ENCODE measurements around the gene DPP3.
"Not testable (repeated sequence)": the region's sequence is repeated elsewhere in the genome, so short reads cannot be mapped to it uniquely, and the experiment has no call there.

DPP3 gene, protein sequence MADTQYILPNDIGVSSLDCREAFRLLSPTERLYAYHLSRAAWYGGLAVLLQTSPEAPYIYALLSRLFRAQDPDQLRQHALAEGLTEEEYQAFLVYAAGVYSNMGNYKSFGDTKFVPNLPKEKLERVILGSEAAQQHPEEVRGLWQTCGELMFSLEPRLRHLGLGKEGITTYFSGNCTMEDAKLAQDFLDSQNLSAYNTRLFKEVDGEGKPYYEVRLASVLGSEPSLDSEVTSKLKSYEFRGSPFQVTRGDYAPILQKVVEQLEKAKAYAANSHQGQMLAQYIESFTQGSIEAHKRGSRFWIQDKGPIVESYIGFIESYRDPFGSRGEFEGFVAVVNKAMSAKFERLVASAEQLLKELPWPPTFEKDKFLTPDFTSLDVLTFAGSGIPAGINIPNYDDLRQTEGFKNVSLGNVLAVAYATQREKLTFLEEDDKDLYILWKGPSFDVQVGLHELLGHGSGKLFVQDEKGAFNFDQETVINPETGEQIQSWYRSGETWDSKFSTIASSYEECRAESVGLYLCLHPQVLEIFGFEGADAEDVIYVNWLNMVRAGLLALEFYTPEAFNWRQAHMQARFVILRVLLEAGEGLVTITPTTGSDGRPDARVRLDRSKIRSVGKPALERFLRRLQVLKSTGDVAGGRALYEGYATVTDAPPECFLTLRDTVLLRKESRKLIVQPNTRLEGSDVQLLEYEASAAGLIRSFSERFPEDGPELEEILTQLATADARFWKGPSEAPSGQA

DNA sequence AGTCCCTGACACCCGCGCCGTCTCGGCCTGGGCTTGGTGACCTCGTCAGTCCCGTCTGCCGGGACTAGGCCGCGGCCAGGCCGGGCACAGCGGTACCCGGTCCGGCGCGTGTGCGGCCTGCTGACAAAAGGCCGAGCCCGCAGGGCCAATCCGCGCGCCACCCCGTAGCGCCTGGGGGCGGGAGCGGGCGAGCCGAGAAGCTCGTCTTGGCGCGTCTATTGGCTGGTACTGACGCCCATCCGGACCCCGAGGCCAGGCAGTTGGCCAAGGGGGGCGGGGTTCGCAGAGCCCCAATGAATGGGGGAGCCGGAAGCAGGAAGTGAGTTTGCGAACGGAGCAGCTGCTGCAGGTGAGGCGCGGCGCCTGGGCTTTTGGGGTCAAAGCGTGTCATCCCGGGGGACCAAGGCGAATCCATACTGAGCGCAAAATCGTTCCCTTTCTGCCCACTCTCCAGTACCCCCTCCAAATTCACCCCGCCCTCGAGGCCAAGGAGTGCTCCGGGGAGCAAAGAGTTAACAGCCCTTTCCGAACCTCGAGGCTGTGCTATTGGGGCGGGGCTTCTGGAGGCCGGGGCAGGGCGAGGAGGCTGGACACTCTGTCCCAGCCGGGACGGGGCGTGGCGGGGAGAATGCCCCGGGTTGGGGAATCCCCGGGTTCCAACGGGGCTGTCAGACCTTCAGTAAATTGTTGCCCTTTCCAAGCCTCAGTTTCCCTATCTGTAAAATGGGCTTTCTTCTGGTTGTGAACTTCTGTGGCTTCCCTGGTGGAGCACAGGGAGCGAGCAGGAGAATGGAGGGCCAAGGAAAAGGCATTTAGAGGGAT is at the start of gene DPP3:
Gene DPP3, plus strand, starts transcription at position 318 of the 822 bp plus-strand sequence. CDS start 1,767 bp downstream, outside the sequence.
- peak; percentile 99 for DNase-seq (ENCODE audit: low spot score)

- not testable (repeated sequence) for DNase-seq (ENCODE audit: low spot score)
Observed at GRCh38 chr11:66431287-66431686, 48.9 kb upstream of the DPP3 start.

DNA sequence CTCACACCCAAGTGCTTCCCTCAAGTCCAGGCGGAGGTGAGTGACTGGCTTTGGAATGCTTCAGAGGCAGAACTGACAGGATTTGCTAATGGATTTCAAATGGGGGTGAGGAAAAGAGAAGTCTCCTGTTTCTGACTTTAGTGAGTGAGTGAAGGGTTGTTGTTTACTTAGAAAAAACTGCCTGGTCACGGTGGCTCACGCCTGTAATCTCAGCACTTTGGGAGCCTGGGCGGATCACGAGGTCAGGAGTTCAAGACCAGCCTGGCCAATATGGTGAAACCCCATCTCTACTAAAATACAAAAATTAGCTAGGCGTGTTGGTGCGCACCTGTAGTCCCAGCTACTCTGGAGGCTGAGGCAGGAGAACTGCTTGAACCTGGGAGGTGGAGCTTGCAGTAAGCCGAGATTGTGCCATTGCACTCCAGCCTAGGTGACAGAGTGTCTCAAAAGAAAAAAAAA is 48.3 kb upstream of the DPP3 start:
- not testable (repeated sequence) for DNase-seq (ENCODE audit: low spot score)

GRCh38 chr11:66432597-66432996 is 47.6 kb upstream of the DPP3 start:
- no peak for DNase-seq (ENCODE audit: low spot score)

DNA sequence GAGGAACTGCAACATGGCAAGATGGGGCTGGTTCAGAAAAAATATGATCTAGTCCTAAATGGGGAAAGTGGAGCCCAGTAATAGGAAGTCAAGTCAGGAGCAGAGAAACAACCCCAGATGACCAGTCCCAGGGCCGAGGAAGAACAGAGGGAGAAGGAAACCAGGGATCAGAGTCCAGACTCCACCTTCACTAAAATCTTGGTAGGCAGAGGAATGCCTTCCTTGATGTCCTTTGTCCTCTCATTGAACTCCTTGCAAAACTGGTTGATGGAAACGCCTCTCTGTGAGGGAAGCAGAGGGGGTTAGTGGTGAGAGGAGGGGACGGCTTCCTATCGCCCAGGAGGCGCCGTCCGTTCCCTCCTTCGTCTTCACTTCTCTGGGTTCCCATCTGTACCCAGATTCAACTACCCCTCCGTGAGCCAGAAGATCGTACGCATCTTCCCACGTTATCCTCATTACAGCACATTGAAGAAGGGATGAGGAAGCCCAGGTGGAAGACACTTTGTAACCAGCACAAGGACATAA is 42.2 kb upstream of the DPP3 start:
- DNase-seq (ENCODE audit: low spot score) = no peak

GRCh38 chr11:66438504-66439466 is 41.4 kb upstream of the DPP3 start, which contains the start of gene MRPL11:
Gene MRPL11, minus strand, starts transcription at chr11:66438848. Its CDS starts 94 bp downstream, at chr11:66438754.
- DNase-seq (ENCODE audit: low spot score) = peak; percentile 93

DNA sequence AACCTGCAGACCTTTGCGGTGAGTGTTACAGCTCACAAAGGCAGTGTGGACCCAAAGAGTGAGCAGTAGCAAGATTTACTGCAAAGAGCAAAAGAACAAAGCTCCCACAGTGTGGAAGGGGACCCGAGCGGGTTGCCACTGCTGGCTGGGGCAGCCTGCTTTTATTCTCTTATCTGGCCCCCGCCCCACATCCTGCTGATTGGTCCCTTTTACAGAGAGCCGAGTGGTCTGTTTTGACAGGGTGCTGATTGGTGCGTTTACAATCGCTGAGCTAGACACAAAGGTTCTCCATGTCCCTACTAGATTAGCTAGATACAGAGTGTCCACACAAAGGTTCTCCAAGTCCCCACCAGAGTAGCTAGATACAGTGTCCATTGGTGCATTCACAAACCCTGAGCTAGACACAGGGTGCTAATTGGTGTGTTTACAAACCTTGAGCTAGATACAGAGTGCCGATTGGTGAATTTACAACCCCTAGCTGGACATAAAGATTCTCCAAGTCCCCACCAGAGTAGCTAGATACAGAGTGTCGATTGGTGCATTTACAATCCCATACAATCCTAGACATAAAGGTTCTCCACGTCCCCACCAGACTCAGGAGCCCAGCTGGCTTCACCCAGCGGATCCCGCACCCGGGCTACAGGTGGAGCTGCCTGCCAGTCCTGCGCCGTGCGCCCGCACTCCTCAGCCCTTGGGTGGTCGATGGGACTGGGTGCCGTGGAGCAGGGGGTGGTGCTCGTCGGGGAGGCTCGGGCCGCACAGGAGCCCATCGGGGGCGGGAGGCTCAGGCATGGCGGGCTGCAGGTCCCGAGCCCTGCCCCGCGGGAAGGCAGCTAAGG is 39.9 kb upstream of the DPP3 start:
- DNase-seq (ENCODE audit: low spot score) = not testable (repeated sequence)

- not testable (repeated sequence) for DNase-seq (ENCODE audit: low spot score)
Observed at GRCh38 chr11:66440940-66441282, 39.3 kb upstream of the DPP3 start.

DNA sequence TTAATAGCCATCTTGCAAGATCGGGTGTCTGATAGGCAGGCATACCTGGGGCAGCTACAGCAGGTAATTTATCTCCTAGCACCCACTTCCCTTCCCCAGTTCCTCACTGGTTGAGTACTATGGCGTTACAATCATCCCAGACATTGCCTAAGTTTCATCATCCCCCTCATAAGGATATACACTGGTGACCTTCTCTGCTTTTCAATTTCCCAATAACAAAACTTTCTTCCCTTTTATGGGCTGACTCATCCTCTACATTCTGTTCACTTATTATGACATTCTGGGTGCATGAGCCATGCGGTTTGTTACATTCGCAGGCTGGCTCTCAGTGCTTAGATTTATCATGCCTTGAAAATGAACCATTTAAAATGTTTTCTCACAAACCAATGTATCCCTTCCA is 36.6 kb upstream of the DPP3 start:
- DNase-seq (ENCODE audit: low spot score) = no peak

DNA sequence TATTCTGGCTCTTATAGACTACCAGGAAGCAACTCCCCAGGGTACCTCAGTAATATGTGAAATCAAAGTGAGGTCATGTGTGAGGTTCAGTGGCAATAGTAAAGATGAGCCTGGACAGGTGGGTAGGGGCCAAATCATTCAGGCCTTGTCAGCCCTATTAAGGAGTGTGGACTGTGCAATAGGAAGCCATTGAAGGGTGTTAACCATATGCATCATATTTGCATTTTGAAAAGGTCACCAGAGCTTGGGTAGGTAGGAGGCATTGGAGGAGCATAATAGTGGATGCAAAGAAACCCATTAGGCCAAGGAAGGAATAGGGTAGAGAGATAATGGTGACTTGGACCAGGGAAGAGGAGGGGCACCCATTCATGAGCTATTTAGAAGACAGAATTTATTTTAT is 33.2 kb upstream of the DPP3 start:
- DNase-seq (ENCODE audit: low spot score) = no peak

DNA sequence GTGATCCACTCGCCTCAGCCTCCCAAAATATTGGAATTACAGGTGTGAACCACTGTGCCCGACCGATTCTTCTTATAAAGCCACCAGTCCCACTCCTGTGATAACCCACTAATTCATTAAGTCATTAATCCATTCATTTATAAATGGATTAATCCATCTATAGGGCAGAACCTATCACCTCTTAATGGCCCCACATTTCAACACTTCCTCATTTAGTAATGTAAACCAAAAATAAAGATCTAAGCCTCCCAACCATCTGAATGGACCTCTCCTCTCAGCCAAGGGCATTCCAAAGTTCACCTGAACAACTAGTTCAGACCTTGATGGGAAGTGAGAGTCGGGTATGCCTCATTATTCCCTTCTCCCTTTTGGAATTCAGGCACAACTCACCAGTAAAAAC is 31.7 kb upstream of the DPP3 start:
- DNase-seq (ENCODE audit: low spot score) = no peak

DNA sequence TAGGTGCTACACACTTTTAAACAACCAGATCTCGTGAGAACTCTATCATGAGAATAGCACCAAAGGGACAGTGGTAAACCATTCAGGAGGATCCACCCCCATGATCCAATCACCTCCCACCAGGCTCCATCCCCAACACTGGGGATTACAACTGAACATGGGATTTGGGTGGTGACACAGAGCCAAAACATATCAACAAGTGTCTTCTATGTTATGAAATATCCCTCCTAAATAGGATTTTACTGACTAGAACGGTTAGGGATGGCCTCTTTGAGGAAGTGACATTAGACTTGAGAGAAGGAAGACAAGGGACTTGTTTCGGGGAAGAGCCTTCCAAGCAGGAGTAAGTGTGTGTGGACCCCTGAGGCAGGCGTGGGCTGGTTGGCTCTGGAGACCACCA is 29.7 kb upstream of the DPP3 start:
- DNase-seq (ENCODE audit: low spot score) = no peak

GRCh38 chr11:66451663-66452062 is 28.6 kb upstream of the DPP3 start:
- no peak for DNase-seq (ENCODE audit: low spot score)

- DNase-seq (ENCODE audit: low spot score) = no peak
Observed at GRCh38 chr11:66454247-66454646, 26.0 kb upstream of the DPP3 start.

DNA sequence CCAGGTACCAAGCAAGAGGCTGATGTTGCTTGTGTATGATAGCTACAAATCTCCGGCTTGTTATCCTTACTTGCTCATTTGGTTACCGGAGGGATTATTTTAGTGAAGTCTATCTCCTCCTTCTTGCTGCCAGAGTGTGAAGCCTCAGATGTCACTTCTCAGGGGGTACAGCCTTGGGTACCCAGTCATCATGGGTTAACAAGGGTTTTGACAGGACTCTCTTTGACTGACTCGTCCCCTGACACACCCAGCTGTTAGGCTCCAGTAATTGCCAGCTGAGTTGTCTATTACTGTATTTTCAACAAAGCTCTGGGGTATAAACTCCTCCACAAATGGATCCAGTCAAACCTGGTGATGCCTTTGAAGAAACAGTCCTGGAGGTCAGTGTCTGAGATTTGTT is 25.4 kb upstream of the DPP3 start:
- no peak for DNase-seq (ENCODE audit: low spot score)

GRCh38 chr11:66457826-66458225 is 22.4 kb upstream of the DPP3 start:
- DNase-seq (ENCODE audit: low spot score) = no peak

DNA sequence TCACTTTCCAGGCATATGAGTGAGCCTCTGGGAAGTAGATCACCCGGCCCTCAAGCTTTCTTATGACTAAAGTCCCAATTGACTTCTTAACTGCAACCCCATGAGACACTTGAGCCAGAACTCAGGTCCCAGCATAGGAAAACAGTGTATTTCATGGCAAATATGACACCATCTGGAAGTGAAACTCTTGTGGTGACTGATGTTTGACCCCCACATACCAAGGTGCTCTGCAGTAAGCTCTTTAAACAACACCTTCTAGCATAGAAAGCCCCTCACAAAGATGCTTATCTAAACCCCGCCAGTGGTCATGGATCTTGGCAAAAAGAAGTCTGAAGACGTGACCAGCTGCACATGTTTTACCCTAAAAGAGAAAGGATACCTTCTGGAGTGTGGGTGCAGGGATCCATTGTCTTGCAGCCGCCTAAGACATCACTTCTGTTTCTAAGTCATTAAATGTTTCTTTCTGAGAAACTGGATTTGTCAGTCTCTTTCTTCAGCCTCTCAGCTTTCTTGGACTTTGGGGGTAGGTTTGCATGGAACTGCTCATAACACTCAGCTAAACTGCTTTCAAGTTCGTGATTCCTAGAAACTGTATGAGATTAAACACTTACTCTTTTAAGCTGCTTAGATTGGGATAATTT is 21.0 kb upstream of the DPP3 start:
- DNase-seq (ENCODE audit: low spot score) = no peak

DNA sequence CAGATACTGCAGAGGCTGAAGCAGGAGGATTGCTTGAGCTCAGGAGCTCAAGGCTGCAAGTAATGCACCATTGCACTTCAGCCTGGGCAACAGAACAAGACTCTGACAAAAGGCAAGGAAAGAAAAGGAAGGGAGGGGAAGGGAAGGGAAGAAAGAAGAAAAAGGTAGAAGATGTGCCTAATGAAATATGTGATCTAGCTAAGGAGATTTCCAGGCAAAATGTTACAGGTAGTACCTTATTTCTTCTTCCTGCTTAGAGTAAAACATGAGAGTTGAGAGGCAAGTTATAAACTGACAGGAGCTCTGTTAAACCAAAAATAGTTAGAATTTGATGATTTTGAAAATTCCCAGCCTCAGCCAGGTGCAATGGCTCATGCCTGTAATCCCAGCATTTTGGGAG is 18.2 kb upstream of the DPP3 start:
- DNase-seq (ENCODE audit: low spot score) = no peak

DNA sequence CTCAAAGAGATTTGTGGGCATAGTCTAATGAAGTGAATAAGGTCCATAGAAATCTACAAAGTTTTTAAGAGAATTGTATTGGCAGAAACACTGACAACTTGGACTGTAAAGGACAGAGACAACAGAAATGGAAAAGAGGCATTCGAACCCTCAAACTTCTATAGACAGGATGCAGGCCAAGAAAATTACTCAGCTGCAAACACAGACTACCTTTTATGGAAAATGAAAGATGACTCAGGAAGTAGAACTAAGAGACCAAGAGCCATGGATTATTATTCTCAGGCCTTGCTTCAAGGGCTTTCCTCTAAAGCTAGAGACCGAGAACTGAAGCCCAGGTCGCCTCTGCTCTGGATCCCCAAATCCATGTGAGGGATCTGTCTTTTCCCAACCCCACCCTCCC is 17.3 kb upstream of the DPP3 start:
- no peak for DNase-seq (ENCODE audit: low spot score)

GRCh38 chr11:66464116-66464515 is 16.1 kb upstream of the DPP3 start:
- DNase-seq (ENCODE audit: low spot score) = not testable (repeated sequence)

Measured in D341Med (cell line).